Ishikawa (cell line): ENCODE results near the gene GRIN2A.

ENCODE experiments used
- CEBPB ChIP-seq: IDR thresholded peaks from 2 replicates; pipeline ENCODE4 v1.6.1; 2012
- CREB1 ChIP-seq: IDR thresholded peaks from 2 replicates; pipeline ENCODE4 v1.6.1; 2012; ENCODE audit warnings: low read depth
- EGR1 ChIP-seq: IDR thresholded peaks from 2 replicates; pipeline ENCODE4 v1.6.1; 2012
- EP300 ChIP-seq: IDR thresholded peaks from 2 replicates; pipeline ENCODE4 v1.6.1; 2012; ENCODE audit warnings: borderline replicate concordance
- FOXM1 ChIP-seq: IDR thresholded peaks from 2 replicates; pipeline ENCODE4 v1.6.1; 2012; ENCODE audit warnings: low read depth, borderline replicate concordance
- NFIC ChIP-seq: IDR thresholded peaks from 2 replicates; pipeline ENCODE4 v1.6.1; 2012
- RAD21 ChIP-seq: IDR thresholded peaks from 2 replicates; pipeline ENCODE4 v1.6.1; 2012; ENCODE audit warnings: low read depth
- TAF1 ChIP-seq: IDR thresholded peaks from 2 replicates; pipeline ENCODE4 v1.6.1; 2012; ENCODE audit warnings: low read depth, mild to moderate bottlenecking
- TEAD4 ChIP-seq: IDR thresholded peaks from 2 replicates; pipeline ENCODE4 v1.6.1; 2012
- YY1 ChIP-seq: IDR thresholded peaks from 2 replicates; pipeline ENCODE4 v1.6.1; 2012; ENCODE audit warnings: low read depth
- ZBTB7A ChIP-seq: IDR thresholded peaks from 2 replicates; pipeline ENCODE4 v1.6.1; 2012; ENCODE audit warnings: low read depth
- TF ChIP-seq, protein P1 (sequence below): IDR thresholded peaks from 2 replicates; pipeline ENCODE4 v1.6.1; 2012; ENCODE audit warnings: low read depth, mild to moderate bottlenecking
- TF ChIP-seq, protein P2 (sequence below): IDR thresholded peaks from 2 replicates; pipeline ENCODE4 v1.6.1; 2012
- TF ChIP-seq, protein P3 (sequence below): IDR thresholded peaks from 2 replicates; pipeline ENCODE4 v1.6.1; 2012

DNA sequence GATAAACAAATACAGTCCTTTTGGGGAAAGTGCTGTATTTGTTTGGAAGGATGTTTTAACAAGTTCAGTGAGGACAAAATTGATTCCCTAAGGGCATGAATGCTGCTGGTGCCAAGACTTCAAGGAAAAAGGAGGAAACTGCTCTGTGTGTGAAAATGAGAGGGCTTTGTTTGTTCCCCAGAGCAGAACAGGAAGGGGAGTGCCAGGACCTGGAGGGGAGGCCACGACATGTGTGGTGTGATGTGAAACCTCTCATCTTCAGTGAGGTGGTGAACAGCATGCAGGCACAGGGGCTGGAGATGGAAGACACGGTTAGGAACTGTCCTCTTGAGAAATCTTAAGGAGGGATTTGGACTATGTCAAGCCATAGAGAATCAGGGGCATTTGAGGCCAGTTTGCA is 46.6 kb upstream of the GRIN2A start:
- TF ChIP-seq YY1: no peak
- TF ChIP-seq CEBPB: no peak
- TF ChIP-seq, protein P1, sequence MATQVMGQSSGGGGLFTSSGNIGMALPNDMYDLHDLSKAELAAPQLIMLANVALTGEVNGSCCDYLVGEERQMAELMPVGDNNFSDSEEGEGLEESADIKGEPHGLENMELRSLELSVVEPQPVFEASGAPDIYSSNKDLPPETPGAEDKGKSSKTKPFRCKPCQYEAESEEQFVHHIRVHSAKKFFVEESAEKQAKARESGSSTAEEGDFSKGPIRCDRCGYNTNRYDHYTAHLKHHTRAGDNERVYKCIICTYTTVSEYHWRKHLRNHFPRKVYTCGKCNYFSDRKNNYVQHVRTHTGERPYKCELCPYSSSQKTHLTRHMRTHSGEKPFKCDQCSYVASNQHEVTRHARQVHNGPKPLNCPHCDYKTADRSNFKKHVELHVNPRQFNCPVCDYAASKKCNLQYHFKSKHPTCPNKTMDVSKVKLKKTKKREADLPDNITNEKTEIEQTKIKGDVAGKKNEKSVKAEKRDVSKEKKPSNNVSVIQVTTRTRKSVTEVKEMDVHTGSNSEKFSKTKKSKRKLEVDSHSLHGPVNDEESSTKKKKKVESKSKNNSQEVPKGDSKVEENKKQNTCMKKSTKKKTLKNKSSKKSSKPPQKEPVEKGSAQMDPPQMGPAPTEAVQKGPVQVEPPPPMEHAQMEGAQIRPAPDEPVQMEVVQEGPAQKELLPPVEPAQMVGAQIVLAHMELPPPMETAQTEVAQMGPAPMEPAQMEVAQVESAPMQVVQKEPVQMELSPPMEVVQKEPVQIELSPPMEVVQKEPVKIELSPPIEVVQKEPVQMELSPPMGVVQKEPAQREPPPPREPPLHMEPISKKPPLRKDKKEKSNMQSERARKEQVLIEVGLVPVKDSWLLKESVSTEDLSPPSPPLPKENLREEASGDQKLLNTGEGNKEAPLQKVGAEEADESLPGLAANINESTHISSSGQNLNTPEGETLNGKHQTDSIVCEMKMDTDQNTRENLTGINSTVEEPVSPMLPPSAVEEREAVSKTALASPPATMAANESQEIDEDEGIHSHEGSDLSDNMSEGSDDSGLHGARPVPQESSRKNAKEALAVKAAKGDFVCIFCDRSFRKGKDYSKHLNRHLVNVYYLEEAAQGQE: no peak
- TF ChIP-seq EP300: no peak
- TF ChIP-seq TEAD4: no peak
- no peak for TF ChIP-seq RAD21
- TF ChIP-seq TAF1: no peak
- TF ChIP-seq, protein P2, sequence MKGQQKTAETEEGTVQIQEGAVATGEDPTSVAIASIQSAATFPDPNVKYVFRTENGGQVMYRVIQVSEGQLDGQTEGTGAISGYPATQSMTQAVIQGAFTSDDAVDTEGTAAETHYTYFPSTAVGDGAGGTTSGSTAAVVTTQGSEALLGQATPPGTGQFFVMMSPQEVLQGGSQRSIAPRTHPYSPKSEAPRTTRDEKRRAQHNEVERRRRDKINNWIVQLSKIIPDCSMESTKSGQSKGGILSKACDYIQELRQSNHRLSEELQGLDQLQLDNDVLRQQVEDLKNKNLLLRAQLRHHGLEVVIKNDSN: no peak
- TF ChIP-seq, protein P3, sequence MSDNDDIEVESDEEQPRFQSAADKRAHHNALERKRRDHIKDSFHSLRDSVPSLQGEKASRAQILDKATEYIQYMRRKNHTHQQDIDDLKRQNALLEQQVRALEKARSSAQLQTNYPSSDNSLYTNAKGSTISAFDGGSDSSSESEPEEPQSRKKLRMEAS: no peak
- no peak for TF ChIP-seq FOXM1
- TF ChIP-seq NFIC: no peak
- no peak for TF ChIP-seq EGR1
- no peak for TF ChIP-seq CREB1
- TF ChIP-seq ZBTB7A: no peak
